Measurements from ENCODE around the gene CDH4. TPM values are rescaled to one million over a fixed set of nuclear protein-coding genes. Genes with fewer than 3 reads are reported as not detected.

The CDH4 gene
- total RNA-seq, 4 donors from 2014 or later, result under 0.01 to 0.56 (median 0.19) TPM; not detected in 1

GRCh38 chr20:61718361-61719005 is 466.4 kb downstream of the CDH4 start:
- ATAC-seq (ENCODE audit: low FRiP score) (no peak), DNase-seq (ENCODE audit: low spot score) (no peak)
- TF ChIP-seq CTCF (IDR thresholded peaks at IDR 0.05), result no peak

- no peak for TF ChIP-seq CTCF (IDR thresholded peaks at IDR 0.05)
- ATAC-seq (ENCODE audit: low FRiP score), result peak; percentile 62
- no peak for DNase-seq (ENCODE audit: low spot score)
Observed at GRCh38 chr20:61719691-61720347, 467.8 kb downstream of the CDH4 start.

- no peak for TF ChIP-seq CTCF (IDR thresholded peaks at IDR 0.05)
- no peak for ATAC-seq (ENCODE audit: low FRiP score)
- DNase-seq (ENCODE audit: low spot score), result no peak
Observed at GRCh38 chr20:61720348-61720696, 468.3 kb downstream of the CDH4 start.

GRCh38 chr20:61722146-61722678 is 470.2 kb downstream of the CDH4 start:
- DNase-seq (ENCODE audit: low spot score) (no peak), ATAC-seq (ENCODE audit: low FRiP score) (no peak)
- no peak for TF ChIP-seq CTCF (IDR thresholded peaks at IDR 0.05)

GRCh38 chr20:61723529-61724257 is 471.6 kb downstream of the CDH4 start:
- DNase-seq (ENCODE audit: low spot score) (no peak), ATAC-seq (ENCODE audit: low FRiP score) (no peak)
- TF ChIP-seq CTCF (IDR thresholded peaks at IDR 0.05), result no peak

- no peak for DNase-seq (ENCODE audit: low spot score)
- no peak for ATAC-seq (ENCODE audit: low FRiP score)
- TF ChIP-seq CTCF (IDR thresholded peaks at IDR 0.05), result no peak
Observed at GRCh38 chr20:61724376-61724775, 472.3 kb downstream of the CDH4 start.
